Astrocyte of the spinal cord (primary cell): Measurements from ENCODE around the gene CTIF.
"Not testable (repeated sequence)": the region's sequence is repeated elsewhere in the genome, so short reads cannot be mapped to it uniquely, and the experiment has no call there.

Experiments
- DNase-seq: peaks from one replicate; pipeline ENCODE4 v3.0.0; 2011; ENCODE audit warnings: low read depth, low spot score
- H3K4me3 ChIP-seq: 2 replicates; pipeline ENCODE4 v1.5.1; 2011; ENCODE audit warnings: low read depth, mild to moderate bottlenecking, low read length, moderate library complexity
- CTCF ChIP-seq: IDR thresholded peaks from 2 replicates; pipeline ENCODE4 v1.5.1; 2012; ENCODE audit warnings: low read depth, mild to moderate bottlenecking, low read length, inconsistent platforms
- in situ Hi-C: cut with HindIII; loops from 2 replicates; pipeline ENCODE4 v1.10.0; 2017; ENCODE audit warnings: low sequenced_read_pairs

Gene CTIF

GRCh38 chr18:48806551-48807261, 267.9 kb downstream of the CTIF start:
- TF ChIP-seq CTCF: no peak
- in situ Hi-C loops: no loop called here
- DNase-seq: peak; percentile 50
- no peak overlapping the region for H3K4me3 ChIP-seq

- no peak for TF ChIP-seq CTCF
- DNase-seq: no peak
- in situ Hi-C loops: no loop called here
- H3K4me3 ChIP-seq: no peak overlapping the region
Measured at GRCh38 chr18:48808476-48808875, 269.6 kb downstream of the CTIF start.

GRCh38 chr18:48809365-48809764, 270.5 kb downstream of the CTIF start:
- no peak for DNase-seq
- no peak overlapping the region for H3K4me3 ChIP-seq
- in situ Hi-C loops: no loop called here
- no peak for TF ChIP-seq CTCF

GRCh38 chr18:48810805-48811204, 272.0 kb downstream of the CTIF start:
- no peak for TF ChIP-seq CTCF
- no peak for DNase-seq
- in situ Hi-C loops: no loop called here
- no peak overlapping the region for H3K4me3 ChIP-seq

GRCh38 chr18:48811401-48811800, 272.6 kb downstream of the CTIF start:
- in situ Hi-C loops: no loop called here
- no peak overlapping the region for H3K4me3 ChIP-seq
- DNase-seq: no peak
- no peak for TF ChIP-seq CTCF

GRCh38 chr18:48811977-48812451, 273.2 kb downstream of the CTIF start:
- H3K4me3 ChIP-seq, DNase-seq, in situ Hi-C loops: not testable (repeated sequence)

GRCh38 chr18:48813321-48813720, 274.5 kb downstream of the CTIF start:
- no peak for TF ChIP-seq CTCF
- DNase-seq: no peak
- in situ Hi-C loops: no loop called here
- no peak overlapping the region for H3K4me3 ChIP-seq
